ENCODE measurements around the gene TCFL5.

The TCFL5 gene

GRCh38 chr20:62831361-62831788, 30.2 kb downstream of the TCFL5 start:
- ChIA-PET POLR2A (ENCODE audit: low non-redundant PET) (no interaction called here), CTCF (interaction anchor here (0.6 kb wide), 1 partner anchor 1143 kb away, joined by 4 read pairs; no protein-coding TSS in a partner anchor)
- DNase-seq (ENCODE audit: low spot score): no peak
- peak overlapping the region; percentile 71 for H3K27ac ChIP-seq
- no peak for TF ChIP-seq CTCF (conservative IDR thresholded peaks at IDR 0.05; ENCODE audit: low read depth)

- no peak for DNase-seq (ENCODE audit: low spot score)
- CTCF ChIA-PET: interaction anchor here (0.6 kb wide), 1 partner anchor 42 kb away, joined by 3 read pairs; no protein-coding TSS in a partner anchor
- POLR2A ChIA-PET (ENCODE audit: low non-redundant PET): no interaction called here
- TF ChIP-seq CTCF (conservative IDR thresholded peaks at IDR 0.05; ENCODE audit: low read depth): no peak
- H3K27ac ChIP-seq: peak overlapping the region; percentile 71
Observed at GRCh38 chr20:62830821-62831220, 30.8 kb downstream of the TCFL5 start.

- ChIA-PET POLR2A (ENCODE audit: low non-redundant PET) (no interaction called here), CTCF (interaction anchor here (0.6 kb wide), 1 partner anchor 42 kb away, joined by 3 read pairs; no protein-coding TSS in a partner anchor)
- no peak for DNase-seq (ENCODE audit: low spot score)
- TF ChIP-seq CTCF (conservative IDR thresholded peaks at IDR 0.05; ENCODE audit: low read depth): no peak
- H3K27ac ChIP-seq: peak overlapping the region; percentile 10
Observed at GRCh38 chr20:62830251-62830650, 31.4 kb downstream of the TCFL5 start.

- ChIA-PET POLR2A (ENCODE audit: low non-redundant PET) (no interaction called here), CTCF (interaction anchor here (0.5 to 0.6 kb wide), 2 partner anchors 46 to 179 kb away, joined by 3 read pairs; no protein-coding TSS in a partner anchor)
- no peak for DNase-seq (ENCODE audit: low spot score)
- TF ChIP-seq CTCF (conservative IDR thresholded peaks at IDR 0.05; ENCODE audit: low read depth): no peak
- H3K27ac ChIP-seq: peak overlapping the region; percentile 10
Observed at GRCh38 chr20:62829231-62830230, 32.1 kb downstream of the TCFL5 start.

GRCh38 chr20:62828511-62829230, 33.0 kb downstream of the TCFL5 start:
- H3K27ac ChIP-seq: peak overlapping the region; percentile 10
- TF ChIP-seq CTCF (conservative IDR thresholded peaks at IDR 0.05; ENCODE audit: low read depth): no peak
- CTCF ChIA-PET: interaction anchor here (0.5 to 0.6 kb wide), 3 partner anchors 36 to 180 kb away, joined by 3 read pairs; no protein-coding TSS in a partner anchor
- POLR2A ChIA-PET (ENCODE audit: low non-redundant PET): no interaction called here
- DNase-seq (ENCODE audit: low spot score): no peak

GRCh38 chr20:62828051-62828450, 33.6 kb downstream of the TCFL5 start:
- CTCF ChIA-PET: interaction anchor here (0.6 kb wide), 1 partner anchor 36 kb away, joined by 3 read pairs; no protein-coding TSS in a partner anchor
- TF ChIP-seq CTCF (conservative IDR thresholded peaks at IDR 0.05; ENCODE audit: low read depth): no peak
- H3K27ac ChIP-seq: peak overlapping the region; percentile 10; the same call in 1 of the 2 replicates
- no peak for DNase-seq (ENCODE audit: low spot score)
- POLR2A ChIA-PET (ENCODE audit: low non-redundant PET): interaction anchor here (0.6 kb wide), 1 partner anchor 21 kb away, joined by 3 read pairs; no protein-coding TSS in a partner anchor

All from RWPE1 (cell line).